GOT3 (cell line): ENCODE results near the gene HNRNPL.
"Not testable (repeated sequence)": the region's sequence is repeated elsewhere in the genome, so short reads cannot be mapped to it uniquely, and the experiment has no call there.

Experiments
- DNase-seq: peaks from one replicate; lab custom pipeline; 2025; ENCODE audit warnings: mixed read lengths; lab: John Stamatoyannopoulos, UW

The HNRNPL gene

DNA sequence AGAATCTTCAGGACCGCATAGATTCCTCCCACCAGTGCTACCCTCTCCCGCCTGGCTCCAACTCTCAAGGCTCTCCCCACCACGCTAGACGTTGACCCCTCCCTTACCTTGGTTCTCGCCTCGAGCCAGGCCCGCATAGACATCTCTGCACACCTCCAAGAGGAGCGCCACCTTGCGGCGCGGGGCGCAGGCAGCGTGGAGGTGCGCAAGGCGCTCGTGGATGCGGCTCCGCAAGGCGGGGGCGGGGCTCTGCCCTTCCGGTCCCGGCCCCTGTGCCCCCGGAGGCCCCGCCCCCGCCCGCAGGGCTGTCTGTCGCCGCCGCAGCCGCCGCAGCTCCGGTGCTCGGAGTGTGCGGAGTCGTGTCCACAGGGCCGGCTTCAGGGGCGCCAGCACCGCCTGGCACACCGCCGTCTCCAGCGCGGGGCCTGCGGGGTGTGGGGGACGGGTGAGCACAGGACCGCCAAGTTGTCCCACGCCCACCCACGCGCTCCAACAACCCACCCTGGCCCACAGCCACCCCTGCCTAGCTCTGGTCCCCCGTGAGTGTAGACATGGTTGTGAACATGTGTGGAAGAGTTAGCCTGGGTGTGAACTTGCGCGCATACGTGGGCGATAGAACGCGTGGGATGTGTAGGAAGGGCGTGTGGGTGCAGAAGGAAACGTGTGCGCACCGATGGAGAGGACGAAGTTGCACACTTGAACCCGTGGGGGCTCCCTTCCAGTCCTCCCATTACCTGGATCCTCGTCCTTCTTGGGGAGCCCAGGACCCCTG is 20.2 kb upstream of the HNRNPL start:
- peak; percentile 47 for DNase-seq

DNA sequence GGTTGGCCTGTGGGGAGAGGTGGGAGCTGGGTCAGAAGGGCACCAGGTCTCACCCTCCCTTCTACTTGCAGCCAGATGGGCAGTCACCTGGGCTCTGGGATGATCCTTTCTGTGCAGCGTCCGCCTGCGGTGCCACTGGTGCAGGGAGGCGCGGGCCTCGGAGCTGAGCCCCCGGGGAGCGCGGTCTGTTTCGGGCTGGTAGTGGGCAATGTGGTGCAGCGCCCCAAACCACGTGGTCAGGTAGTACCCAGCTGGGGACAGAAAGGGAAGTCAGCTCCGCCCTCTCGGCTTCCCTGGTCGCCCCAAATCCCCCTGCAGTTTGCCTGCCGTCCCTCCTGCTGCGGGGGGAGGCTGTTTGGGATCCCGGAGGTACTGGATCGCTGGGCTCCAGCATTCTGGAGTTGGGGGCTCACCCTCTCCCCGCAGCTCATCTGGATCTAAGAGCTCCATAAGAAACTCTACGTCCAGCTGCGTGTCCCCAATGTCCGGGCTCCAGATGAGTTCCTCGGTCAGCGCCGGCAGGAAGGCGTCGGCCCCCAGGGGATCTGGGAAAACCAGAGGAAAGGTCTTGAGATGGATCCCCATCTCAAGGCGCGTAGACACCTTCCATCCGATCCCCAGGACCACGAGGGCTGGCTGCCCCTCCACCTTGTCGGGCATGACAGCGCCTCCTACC is 19.5 kb upstream of the HNRNPL start:
- no peak for DNase-seq

- no peak for DNase-seq
Measured at GRCh38 chr19:38868551-38868950, 18.8 kb upstream of the HNRNPL start.

- no peak for DNase-seq
Measured at GRCh38 chr19:38867171-38867780, 17.5 kb upstream of the HNRNPL start.

- no peak for DNase-seq
Measured at GRCh38 chr19:38862321-38863059, 12.7 kb upstream of the HNRNPL start.

- DNase-seq, result no peak
Measured at GRCh38 chr19:38861368-38861767, 11.6 kb upstream of the HNRNPL start.

GRCh38 chr19:38859631-38860204 is 9.9 kb upstream of the HNRNPL start:
- DNase-seq, result not testable (repeated sequence)

- DNase-seq, result no peak
Measured at GRCh38 chr19:38856813-38857212, 7.0 kb upstream of the HNRNPL start.

DNA sequence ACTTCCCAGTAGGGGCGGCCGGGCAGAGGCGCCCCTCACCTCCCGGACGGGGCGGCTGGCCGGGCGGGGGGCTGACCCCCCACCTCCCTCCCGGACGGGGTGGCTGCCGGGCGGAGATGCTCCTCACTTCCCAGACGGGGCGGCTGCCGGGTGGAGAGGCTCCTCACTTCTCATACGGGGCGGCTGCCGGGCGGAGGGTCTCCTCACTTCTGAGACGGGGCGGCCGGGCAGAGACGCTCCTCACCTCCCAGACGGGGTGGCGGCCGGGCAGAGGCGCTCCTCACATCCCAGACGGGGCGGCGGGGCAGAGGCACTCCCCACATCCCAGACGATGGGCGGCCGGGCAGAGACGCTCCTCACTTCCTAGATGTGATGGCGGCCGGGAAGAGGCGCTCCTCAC is 6.0 kb upstream of the HNRNPL start:
- not testable (repeated sequence) for DNase-seq

- not testable (repeated sequence) for DNase-seq
Measured at GRCh38 chr19:38854961-38855360, 5.2 kb upstream of the HNRNPL start.

- no peak for DNase-seq
Measured at GRCh38 chr19:38853214-38853613, 3.4 kb upstream of the HNRNPL start.

GRCh38 chr19:38852231-38853044 is 2.7 kb upstream of the HNRNPL start:
- peak; percentile 36 for DNase-seq

DNA sequence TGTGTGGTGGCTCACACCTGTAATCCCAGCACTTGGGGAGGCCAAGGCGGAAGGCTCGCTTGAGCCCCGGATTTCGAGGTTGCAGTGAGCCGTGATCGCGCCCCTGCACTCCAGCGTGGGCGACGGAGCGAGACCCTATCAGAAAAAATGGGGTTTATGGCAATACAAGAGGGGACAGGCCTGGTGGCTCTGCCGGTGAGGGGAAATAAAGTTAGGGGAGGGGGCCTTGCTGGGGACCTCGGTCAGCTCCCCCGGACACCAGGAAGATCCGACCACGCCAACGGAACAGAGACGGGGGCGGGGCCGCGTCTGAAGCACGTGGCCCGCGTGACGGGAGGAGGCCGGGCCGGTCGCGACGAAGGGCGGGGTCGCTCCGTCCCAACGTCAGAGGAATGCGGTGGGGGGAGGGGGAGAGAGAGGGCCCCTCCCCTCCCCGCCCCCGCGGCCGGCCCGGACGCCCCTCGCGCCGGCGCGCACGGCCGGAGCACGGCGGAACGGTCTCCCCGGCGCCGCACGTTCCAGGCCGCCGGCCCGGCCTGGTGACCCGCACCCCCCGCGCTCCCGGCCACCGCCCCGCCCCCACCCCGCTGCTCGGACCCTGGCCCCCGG is 1.9 kb upstream of the HNRNPL start:
- DNase-seq, result peak; percentile 63

DNA sequence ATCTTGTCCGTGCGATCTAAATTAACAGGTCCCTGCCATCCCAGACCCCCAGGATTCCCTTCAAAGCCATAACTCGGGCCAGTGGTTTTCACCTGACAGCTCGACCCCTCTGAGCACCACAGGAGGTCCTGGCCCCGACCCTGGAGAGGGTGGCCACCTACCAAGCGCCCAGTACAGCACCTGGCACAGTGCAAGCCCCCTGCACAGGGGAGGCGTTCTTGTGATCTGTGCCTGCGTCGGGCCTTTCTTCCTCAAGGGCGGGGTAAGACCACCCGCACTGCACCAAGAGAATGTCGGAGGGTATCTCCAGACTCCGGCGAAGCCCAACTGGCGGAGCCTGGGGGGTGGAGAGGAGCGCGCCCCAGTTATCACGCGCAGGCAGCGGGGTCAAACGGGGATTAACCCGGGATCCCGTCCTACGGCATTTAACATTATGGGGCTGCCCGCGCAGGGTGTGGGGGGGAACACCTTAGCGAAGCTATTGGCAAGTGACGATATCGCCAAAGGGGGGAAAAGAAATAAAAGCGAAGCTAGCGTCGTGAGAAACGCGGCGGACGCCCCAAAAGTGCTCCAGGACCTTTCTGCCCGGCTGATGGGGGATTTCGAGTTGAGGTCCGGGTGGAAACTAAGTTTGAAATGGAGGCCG is 1.3 kb upstream of the HNRNPL start:
- DNase-seq, result no peak

DNA sequence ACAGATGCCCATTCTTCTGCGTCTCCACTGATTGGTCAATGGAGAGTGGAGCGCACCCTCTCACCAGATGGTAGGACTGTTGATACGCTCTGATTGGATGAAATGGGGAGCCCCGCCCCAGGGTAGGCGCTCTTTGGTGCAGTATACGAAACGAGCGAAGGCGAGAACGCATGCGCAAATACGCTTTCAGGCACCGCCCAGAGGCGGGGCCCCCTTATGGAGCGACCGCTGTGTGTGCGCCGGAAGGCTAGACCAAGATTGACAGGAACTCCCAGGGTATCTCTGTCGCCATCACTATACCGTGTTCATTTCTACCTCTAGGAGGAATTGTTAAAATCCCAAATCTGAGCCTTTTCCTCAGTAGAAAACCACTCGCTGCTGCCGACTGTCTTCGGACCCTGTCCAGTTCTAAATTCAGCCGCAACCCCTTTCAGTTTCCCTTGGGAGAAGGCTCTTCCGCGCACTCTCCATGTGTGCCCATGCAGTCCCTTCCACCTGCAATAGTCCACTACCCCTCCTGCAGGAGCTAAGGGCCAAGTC is 720 bp upstream of the HNRNPL start:
- DNase-seq, result no peak

DNA sequence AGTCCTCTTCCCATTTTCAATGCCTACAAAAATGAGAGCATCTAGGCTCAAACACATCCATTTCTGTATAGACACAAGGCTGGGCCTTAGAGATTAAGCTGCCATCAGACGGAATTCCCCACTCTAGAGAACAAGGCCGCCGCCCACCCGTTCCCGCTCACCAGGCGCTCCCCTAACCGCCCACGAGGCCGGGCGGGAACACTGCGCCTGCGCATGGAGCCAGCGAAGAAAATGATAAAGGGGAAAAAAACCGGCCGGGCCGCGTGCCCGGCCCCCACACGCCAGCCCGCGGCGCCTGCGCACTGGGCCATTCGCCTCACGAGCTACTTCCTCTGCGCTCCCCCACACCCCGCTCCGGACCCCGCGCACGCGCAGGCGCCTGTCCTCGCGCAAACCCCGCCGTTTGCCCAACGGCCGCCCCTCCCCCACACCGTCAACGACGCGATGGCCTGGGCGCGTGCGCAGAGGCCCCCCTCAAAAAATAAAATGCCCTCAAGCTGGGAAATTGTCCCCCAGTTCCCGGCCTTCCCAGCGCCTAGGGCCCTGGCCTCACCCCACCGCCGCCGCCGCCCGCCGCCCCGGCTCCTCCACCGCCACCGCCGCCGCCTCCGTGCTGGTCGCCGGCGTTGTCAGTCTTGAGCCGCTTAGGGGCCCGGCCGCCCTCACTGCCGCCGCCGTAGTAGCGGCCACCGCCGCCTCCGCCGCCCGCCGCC is 483 bp downstream of the HNRNPL start:
- DNase-seq, result peak; percentile 77

- no peak for DNase-seq
Measured at GRCh38 chr19:38848299-38849146, 1.3 kb downstream of the HNRNPL start.

DNA sequence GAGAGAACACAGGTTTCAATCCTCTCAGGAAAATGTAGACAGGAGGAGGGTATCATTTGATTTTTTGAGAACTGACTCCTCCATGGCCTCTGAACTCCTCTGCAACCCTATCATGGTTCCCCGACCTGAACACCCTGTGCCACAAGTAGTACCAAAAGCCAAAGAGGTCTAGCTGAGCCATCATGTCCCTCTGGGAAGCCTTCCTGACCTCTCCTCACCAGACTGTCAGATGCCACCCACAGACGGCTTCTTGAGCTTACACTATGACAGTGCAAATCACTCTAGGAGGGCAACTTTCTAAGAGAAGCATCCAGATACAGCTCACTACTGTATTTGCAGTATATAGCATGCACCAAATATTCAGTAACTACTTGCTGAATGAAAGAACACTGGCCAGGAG is 3.7 kb downstream of the HNRNPL start:
- no peak for DNase-seq
